Measurements from ENCODE around the gene ZBTB5.
A peak's percentile ranks its signal among the peaks of the same experiment; 100 is the strongest.
"Not testable (repeated sequence)": the region's sequence is repeated elsewhere in the genome, so short reads cannot be mapped to it uniquely, and the experiment has no call there.

The ZBTB5 gene

GRCh38 chr9:37465249-37466036, at the start of gene ZBTB5:
ZBTB5 (minus strand) TSS chr9:37465450; CDS start chr9:37442551, 22,899 bp downstream.
- peak; percentile 99 for DNase-seq

- no peak for DNase-seq
Measured at GRCh38 chr9:37514999-37515398, 49.7 kb upstream of the ZBTB5 start.

DNA sequence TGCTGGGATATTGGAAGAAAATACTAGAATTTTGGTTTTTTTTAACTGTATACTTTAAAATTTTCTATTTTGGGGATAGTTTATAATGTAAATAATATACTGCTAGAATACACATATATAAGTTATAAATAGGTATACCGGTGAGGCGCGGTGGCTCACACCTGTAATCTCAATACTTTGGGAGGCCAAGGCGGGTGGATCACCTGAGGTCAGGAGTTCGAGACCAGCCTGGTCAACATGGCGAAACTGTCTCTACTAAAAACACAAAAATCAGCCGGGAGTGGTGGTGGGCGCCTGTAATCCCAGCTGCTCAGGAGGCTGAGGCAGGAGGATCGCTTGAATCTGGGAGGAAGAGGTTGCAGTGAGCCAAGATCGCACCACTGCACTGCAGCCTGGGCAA, 49.2 kb upstream of the ZBTB5 start:
- not testable (repeated sequence) for DNase-seq

DNA sequence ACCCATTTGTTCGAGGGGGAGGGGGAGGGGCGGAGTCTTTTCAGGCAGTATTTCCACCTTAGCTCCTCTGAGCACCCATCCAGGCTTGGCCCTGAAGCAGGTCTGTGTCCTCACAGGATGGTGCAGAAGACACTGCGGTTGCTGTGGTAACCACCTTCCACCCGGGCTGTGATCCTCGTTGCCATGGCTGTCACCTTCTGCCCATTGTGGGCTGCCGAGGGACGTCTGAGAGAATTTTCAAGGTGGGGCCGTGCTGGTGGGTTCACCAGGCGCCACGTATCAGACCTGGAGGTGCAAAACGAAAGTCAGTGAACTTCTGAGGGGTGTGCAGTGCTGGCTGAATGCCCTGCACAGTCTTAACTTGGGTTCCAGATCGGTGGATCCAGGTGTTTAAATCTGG, 47.2 kb upstream of the ZBTB5 start:
- peak; percentile 43 to 70 for DNase-seq

GRCh38 chr9:37511016-37512010, 46.1 kb upstream of the ZBTB5 start:
- DNase-seq, result no peak

GRCh38 chr9:37510053-37510452, 44.8 kb upstream of the ZBTB5 start:
- DNase-seq, result not testable (repeated sequence)

GRCh38 chr9:37509536-37509935, 44.3 kb upstream of the ZBTB5 start:
- no peak for DNase-seq

- DNase-seq, result peak in 1 of 2 donors; percentile 23
Measured at GRCh38 chr9:37508834-37509206, 43.6 kb upstream of the ZBTB5 start.

DNA sequence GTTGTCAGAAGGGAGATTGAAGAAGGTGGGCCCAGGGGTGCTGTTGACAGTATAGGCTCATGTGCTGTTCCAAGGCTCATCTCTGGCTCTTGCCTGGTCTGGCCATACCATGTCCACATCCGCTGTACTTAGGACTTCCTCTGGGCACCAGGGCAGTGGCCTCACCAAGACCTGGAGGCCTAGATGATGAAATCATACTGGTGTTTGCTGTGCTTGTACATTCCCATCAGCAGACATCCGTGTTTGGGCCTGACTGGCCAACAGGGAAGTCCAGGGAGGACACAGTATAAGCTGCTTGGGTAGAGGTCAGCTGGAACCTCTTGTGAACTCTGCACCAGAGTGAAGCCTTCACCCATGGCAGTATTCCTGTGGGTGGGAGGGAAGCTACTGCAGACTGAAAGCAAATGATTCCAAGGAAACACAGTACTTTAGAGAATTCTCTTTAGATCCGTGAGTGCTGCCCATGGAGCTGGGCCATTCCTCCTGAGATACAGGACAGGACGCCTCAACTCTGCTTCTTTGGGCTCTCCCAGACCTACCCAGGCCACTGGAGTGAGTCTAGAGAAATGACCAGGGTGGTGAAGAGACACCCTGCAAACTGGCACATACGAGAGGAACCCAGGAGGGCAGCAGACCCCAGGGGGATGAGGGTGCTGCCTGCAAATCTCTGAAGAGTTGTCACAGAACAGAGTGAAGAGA, 43.0 kb upstream of the ZBTB5 start:
- DNase-seq, result no peak

- DNase-seq, result no peak
Measured at GRCh38 chr9:37507566-37508134, 42.4 kb upstream of the ZBTB5 start.

GRCh38 chr9:37504605-37505004, 39.4 kb upstream of the ZBTB5 start:
- DNase-seq, result no peak

DNA sequence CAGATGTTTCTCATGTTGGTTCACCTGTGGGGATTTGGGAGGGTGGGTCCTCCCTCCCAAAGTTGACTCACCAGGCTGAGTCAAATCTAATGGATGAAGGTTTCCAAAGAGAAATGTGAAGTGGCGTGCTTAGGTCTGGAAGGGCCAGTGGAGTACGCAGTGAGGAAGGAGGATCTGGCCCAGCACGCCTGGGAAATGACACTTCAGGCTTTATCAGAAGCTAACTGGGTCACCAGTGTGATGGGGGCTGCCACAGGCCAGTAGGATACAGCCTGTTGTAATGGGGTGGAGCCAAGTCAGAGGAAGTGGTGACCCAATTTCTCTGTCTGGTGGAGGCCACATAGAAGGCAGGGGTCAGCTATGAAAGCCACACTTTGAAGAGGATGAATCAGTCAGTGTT, 38.5 kb upstream of the ZBTB5 start:
- DNase-seq, result peak; percentile 66 to 70

DNA sequence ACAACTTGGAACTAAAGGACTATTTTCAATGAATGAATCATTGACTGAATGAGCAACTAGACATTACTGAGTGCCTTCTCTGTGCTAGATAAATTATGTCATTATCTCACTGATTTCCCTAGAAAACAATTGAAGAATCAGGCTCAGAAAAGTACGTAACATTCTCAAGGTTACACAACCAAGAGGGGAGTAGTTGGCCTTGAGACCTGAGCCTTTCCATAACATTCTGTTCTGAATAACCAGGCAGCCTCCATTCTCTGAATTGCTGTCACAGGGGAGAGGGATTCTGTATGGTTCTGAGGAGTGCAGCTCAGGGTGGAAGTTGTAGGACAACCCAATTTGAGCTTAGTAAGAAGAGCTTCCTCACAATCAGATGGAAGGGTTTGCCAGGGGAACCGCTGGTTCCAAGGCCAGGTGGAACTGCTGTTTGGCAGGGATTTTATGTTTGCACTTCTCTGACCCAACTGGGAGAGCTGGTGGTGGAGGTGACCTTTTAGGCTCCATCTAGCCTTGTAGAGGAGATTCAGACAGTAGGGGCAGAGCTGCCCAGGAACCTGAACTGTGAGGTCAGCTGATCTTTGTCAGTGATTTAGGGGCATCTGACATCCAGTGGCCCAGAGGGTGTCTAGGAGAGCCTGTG, 36.8 kb upstream of the ZBTB5 start:
- no peak for DNase-seq

- no peak for DNase-seq
Measured at GRCh38 chr9:37499297-37499696, 34.0 kb upstream of the ZBTB5 start.

DNA sequence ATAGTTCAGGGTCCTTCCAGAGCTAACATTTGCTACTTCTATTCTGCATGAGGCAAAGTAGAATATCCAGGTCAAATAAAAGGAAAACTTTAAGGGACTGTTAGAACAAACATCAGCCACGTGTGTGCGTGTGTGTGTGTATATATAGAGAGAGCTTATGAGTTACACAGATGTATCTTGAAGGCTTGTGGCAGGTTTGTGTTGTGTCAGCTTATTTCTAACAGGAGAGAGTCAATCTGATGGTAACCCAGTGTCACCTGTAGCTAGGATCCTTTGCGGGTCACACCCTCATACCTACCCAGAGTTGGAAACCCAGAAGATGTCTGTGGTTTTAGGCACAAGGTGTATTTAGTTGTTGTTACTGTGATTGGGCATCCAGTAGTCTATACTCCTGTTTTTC, 33.2 kb upstream of the ZBTB5 start:
- no peak for DNase-seq

DNA sequence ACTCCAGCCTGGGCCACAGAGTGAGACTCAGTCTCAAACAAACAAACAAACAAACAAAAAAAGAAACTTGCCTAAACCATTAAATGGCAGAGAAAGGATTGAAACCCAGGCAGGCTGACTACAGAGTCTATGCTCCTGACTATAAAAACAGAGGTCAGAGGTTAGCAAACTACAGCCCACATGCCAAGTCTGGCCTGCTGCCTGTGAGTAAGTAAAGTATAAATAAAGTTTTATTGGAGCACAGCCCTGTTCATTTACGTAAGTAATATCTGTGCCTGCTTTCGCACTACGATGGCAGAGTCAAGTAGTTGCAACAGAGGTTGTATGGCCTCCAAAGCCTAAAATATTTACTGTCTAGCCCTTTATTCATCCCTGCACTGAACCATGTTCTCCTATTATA, 32.1 kb upstream of the ZBTB5 start:
- DNase-seq, result no peak

DNA sequence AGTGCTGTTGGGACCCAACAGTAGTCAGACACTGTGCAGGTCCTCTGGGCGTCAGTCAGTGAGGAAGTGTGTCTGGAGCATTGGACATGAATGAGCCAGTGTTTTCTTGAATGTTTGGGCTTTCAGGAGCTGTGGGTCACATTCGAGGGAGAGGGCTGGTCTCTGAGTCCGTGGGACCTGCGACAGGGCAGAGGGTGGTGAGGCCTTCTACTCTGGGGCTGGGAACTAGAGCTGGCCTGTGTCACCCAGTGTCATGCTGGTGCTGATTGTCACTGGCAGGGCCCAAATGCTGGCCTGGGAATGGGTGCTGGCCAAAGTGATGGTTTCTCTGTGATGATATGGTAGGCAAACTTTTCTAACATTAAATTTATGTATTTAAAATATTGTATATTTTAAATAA, 30.8 kb upstream of the ZBTB5 start:
- DNase-seq, result no peak

DNA sequence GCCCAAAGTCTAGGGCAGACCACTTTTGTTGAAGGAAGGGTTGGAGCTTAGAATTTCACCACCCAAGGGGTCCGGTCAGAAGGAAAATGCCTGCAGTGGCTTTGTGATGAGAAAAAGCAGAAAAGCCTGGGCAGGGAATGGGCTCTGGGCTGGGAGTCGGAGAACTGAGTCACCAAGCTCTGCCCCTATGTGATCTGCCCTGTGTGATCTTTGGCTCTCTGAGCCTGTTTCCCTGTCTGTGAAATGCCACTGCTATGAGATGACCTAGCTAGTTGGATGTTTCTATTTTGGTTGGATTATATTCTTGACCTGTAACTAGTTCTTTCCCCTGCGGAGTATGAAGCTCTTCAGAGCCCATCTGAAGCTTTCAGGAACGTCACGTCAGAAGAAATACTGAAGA, 30.3 kb upstream of the ZBTB5 start:
- no peak for DNase-seq

DNA sequence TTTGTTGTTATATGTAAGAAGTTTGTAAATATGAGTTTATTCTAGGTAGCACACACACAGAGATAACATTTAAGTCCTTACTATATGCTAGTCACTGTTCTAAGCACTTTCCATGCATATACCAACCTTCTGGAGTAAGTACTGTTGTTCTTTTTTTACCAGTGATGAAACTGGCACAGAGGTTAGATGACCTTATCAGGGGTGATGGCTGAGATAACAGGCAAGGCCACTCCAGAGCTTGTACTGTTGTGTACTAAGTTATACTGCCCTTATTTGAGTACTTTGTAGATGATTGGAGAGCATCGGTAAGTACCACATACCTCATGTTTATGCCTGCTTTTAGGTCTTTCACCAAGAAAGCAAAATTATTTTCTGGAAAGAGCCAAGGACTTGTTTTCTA, 26.7 kb upstream of the ZBTB5 start:
- no peak for DNase-seq

DNA sequence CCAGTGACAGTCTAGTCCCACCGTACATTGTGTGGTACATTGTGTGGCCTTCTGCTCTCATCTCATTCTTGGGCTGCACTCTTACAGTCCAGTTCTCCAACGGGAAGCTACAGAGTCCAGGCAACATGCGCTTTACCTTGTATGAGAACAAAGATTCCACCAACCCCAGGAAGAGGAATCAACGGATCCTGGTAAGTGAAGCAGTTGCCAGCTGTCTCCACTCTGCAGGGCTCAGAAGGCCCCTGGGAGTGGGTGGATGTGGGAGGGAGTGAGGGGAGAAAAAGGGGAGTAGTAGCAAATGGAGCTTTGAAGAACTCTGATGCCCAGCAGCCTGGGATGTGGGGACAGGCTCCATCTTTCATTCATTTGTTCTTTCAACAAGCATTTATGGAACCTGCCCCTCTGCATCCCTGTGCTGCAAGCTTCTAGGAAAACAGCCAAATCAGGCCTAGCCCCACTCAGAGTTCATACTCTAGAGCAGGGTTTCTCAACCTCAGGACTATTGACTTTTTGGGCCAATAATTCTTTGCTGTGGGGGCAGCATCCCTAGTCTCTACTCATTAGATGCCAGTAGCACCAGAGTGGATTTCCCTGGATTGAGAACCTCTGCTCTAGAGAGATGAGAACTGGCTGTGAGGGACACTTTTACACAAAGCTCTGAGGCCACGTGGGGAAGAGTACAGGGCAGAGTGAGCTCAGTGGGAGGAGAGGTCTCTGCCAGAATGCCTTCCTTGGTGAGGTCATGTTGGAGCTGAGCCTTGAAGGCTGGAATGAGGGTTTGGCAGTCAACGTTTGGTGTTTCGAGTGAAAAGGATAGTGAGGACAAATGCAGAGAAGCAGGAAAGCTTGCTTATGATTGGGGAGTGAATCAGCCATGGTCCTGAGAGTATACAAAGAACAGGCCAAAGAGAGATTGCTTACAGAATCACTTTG, 21.6 kb upstream of the ZBTB5 start:
- no peak for DNase-seq

DNA sequence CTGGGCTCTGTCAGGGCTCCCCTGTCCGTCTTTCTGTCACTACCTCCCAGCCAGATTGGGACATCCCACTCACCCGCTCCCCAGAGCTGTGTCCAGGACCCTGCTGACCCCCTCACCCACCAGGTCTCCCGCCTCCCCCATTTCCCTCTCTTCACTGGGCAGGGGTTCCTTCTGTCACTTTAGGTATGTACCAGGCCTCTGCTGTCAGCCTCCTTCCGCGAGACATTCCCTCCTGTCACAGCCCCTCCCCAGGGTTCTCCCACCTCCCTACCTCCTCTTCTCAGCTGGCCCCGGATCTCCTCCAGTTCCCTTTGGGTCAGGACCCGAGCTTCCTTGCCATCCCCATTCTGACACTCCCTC, 21.0 kb upstream of the ZBTB5 start:
- no peak for DNase-seq
